Measurements from ENCODE around the gene ACTN2.

DNA sequence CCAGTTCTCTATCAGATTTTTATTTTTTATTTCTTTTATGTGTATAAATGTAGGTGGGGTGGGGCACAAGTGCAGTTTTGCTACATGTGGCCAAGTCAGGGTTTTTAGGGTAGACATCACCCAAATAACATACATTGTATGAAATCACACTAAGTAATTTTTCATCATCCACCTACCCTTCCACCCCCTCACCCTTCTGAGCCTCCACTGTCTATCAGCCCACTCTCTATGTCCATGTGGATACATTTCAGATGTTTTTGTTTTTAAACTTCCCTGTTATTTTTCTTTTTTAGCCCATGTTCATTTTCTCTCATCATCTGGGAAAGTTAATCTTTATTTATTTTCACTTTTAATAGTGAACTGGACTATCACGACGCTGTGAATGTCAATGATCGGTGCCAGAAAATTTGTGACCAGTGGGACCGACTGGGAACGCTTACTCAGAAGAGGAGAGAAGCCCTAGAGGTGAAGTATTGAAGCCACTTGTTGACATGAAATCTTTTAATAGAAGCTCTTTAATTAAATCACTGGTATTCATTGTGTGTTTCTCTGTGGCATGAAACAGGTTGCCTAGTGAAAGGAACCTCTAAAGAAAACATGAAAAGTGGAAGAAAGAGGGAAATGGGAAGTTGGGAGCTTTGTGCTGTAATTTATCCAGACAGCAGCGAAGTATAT lies 61.1 kb downstream of the ACTN2 start:
- TF ChIP-seq, protein P1, sequence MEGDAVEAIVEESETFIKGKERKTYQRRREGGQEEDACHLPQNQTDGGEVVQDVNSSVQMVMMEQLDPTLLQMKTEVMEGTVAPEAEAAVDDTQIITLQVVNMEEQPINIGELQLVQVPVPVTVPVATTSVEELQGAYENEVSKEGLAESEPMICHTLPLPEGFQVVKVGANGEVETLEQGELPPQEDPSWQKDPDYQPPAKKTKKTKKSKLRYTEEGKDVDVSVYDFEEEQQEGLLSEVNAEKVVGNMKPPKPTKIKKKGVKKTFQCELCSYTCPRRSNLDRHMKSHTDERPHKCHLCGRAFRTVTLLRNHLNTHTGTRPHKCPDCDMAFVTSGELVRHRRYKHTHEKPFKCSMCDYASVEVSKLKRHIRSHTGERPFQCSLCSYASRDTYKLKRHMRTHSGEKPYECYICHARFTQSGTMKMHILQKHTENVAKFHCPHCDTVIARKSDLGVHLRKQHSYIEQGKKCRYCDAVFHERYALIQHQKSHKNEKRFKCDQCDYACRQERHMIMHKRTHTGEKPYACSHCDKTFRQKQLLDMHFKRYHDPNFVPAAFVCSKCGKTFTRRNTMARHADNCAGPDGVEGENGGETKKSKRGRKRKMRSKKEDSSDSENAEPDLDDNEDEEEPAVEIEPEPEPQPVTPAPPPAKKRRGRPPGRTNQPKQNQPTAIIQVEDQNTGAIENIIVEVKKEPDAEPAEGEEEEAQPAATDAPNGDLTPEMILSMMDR (conservative IDR thresholded peaks at IDR 0.05), result no peak
- no peak for TF ChIP-seq ZFX (IDR thresholded peaks at IDR 0.05)

Measured in C4-2B (cell line).